ENCODE data around the gene SF3B3.

SF3B3 gene

GRCh38 chr16:70496513-70496912 is 27.1 kb upstream of the SF3B3 start:
- Mint-ChIP-seq H3K9me3 (no peaks in the 10 kb centered on the region), H3K4me1 (no peaks in the 10 kb centered on the region), H3K27ac (no peak overlapping the region), H3K27me3 (ENCODE audit: low read depth, poor library complexity) (no peaks in the 10 kb centered on the region), H3K4me3 (no peak overlapping the region), H3K36me3 (ENCODE audit: low read depth) (peaks cover 45% of the 10 kb centered on the region)
- no peak for TF ChIP-seq CTCF (IDR thresholded peaks at IDR 0.05)
- no peak for DNase-seq

GRCh38 chr16:70508752-70509151 is 14.9 kb upstream of the SF3B3 start:
- H3K27ac Mint-ChIP-seq, result no peak overlapping the region
- peaks cover 45% of the 10 kb centered on the region for H3K36me3 Mint-ChIP-seq (ENCODE audit: low read depth)
- H3K9me3 Mint-ChIP-seq, result no peaks in the 10 kb centered on the region
- H3K4me3 Mint-ChIP-seq, result no peak overlapping the region
- no peak for TF ChIP-seq CTCF (IDR thresholded peaks at IDR 0.05)
- no peak for DNase-seq
- no peaks in the 10 kb centered on the region for H3K27me3 Mint-ChIP-seq (ENCODE audit: low read depth, poor library complexity)
- no peaks in the 10 kb centered on the region for H3K4me1 Mint-ChIP-seq

- Mint-ChIP-seq H3K9me3 (no peaks in the 10 kb centered on the region), H3K4me1 (no peaks in the 10 kb centered on the region), H3K27me3 (ENCODE audit: low read depth, poor library complexity) (no peaks in the 10 kb centered on the region), H3K36me3 (ENCODE audit: low read depth) (peaks cover 43% of the 10 kb centered on the region), H3K27ac (no peak overlapping the region), H3K4me3 (no peak overlapping the region)
- DNase-seq, result no peak
- TF ChIP-seq CTCF (IDR thresholded peaks at IDR 0.05), result no peak
Measured at GRCh38 chr16:70510216-70510615, 13.4 kb upstream of the SF3B3 start.

GRCh38 chr16:70511833-70512232 is 11.8 kb upstream of the SF3B3 start:
- DNase-seq, result no peak
- Mint-ChIP-seq H3K36me3 (ENCODE audit: low read depth) (peaks cover 43% of the 10 kb centered on the region), H3K9me3 (no peaks in the 10 kb centered on the region), H3K27ac (no peak overlapping the region), H3K4me3 (no peak overlapping the region), H3K4me1 (no peaks in the 10 kb centered on the region), H3K27me3 (ENCODE audit: low read depth, poor library complexity) (no peaks in the 10 kb centered on the region)
- TF ChIP-seq CTCF (IDR thresholded peaks at IDR 0.05), result no peak

GRCh38 chr16:70512456-70512855 is 11.2 kb upstream of the SF3B3 start:
- peaks cover 46% of the 10 kb centered on the region for H3K36me3 Mint-ChIP-seq (ENCODE audit: low read depth)
- H3K27me3 Mint-ChIP-seq (ENCODE audit: low read depth, poor library complexity), result no peaks in the 10 kb centered on the region
- H3K4me3 Mint-ChIP-seq, result no peak overlapping the region
- H3K27ac Mint-ChIP-seq, result no peak overlapping the region
- TF ChIP-seq CTCF (IDR thresholded peaks at IDR 0.05), result no peak
- no peaks in the 10 kb centered on the region for H3K4me1 Mint-ChIP-seq
- H3K9me3 Mint-ChIP-seq, result no peaks in the 10 kb centered on the region
- no peak for DNase-seq

GRCh38 chr16:70520612-70521297 is 2.9 kb upstream of the SF3B3 start:
- Mint-ChIP-seq H3K4me3 (no peak overlapping the region), H3K4me1 (peaks cover 29% of the 10 kb centered on the region), H3K27me3 (ENCODE audit: low read depth, poor library complexity) (no peaks in the 10 kb centered on the region), H3K9me3 (no peaks in the 10 kb centered on the region), H3K36me3 (ENCODE audit: low read depth) (peaks cover 34% of the 10 kb centered on the region), H3K27ac (no peak overlapping the region)
- no peak for TF ChIP-seq CTCF (IDR thresholded peaks at IDR 0.05)
- no peak for DNase-seq
